Mesenchymal stem cell (in vitro differentiated cells and primary cell): ENCODE data around the gene IL2. TPM values are rescaled to one million over a fixed set of nuclear protein-coding genes. Genes with fewer than 3 reads are reported as not detected.

Experiments
- DNase-seq: peaks from one replicate; pipeline ENCODE4 v3.0.0-alpha.2; 2013
- H2AFZ ChIP-seq: one replicate; pipeline ENCODE4 v1.6.1; 2013; ENCODE audit warnings: low read depth, mild to moderate bottlenecking, control low read depth, inconsistent platforms, low read length, moderate library complexity
- H2AK5ac ChIP-seq: 2 replicates; pipeline ENCODE4 v1.6.1; 2013; ENCODE audit warnings: low read length, moderate library complexity, mild to moderate bottlenecking, inconsistent platforms; ENCODE audit not compliant: severe bottlenecking
- H2BK120ac ChIP-seq: one replicate; pipeline ENCODE4 v1.6.1; 2013; ENCODE audit warnings: low read depth, mild to moderate bottlenecking, inconsistent platforms, low read length, moderate library complexity
- H2BK12ac ChIP-seq, 2 experiments: one replicate each; pipeline ENCODE4 v1.6.1; 2013; ENCODE audit warnings: inconsistent platforms in 2 of 2, low read length in 2 of 2, mild to moderate bottlenecking in 2 of 2, moderate library complexity in 2 of 2, control low read depth in 1 of 2
- H2BK15ac ChIP-seq: one replicate; pipeline ENCODE4 v1.6.1; 2013; ENCODE audit warnings: mild to moderate bottlenecking, low read depth, inconsistent platforms; ENCODE audit not compliant: poor library complexity, severe bottlenecking
- H2BK5ac ChIP-seq: 2 replicates; pipeline ENCODE4 v1.6.1; 2013; ENCODE audit warnings: low read depth, mild to moderate bottlenecking, low read length, control low read depth, inconsistent platforms; ENCODE audit not compliant: poor library complexity, severe bottlenecking
- H3K14ac ChIP-seq, 2 experiments: one replicate each; pipeline ENCODE4 v1.6.1; 2013; ENCODE audit warnings: inconsistent platforms in 2 of 2, low read length in 2 of 2, control low read depth in 1 of 2, mild to moderate bottlenecking in 1 of 2, moderate library complexity in 1 of 2
- H3K18ac ChIP-seq, 2 experiments: one replicate each; pipeline ENCODE4 v1.6.1; 2013; ENCODE audit warnings: inconsistent platforms in 2 of 2, low read length in 2 of 2, control low read depth in 1 of 2, low read depth in 1 of 2, mild to moderate bottlenecking in 1 of 2
- H3K23ac ChIP-seq, 2 experiments: one replicate each; pipeline ENCODE4 v1.6.1; 2013; ENCODE audit warnings: inconsistent platforms in 2 of 2, low read length in 2 of 2, mild to moderate bottlenecking in 2 of 2, moderate library complexity in 2 of 2, control low read depth in 1 of 2
- H3K27ac ChIP-seq: 2 replicates; pipeline ENCODE4 v1.5.1; 2013; ENCODE audit warnings: mild to moderate bottlenecking, moderate library complexity, low read length, control low read depth, inconsistent platforms; ENCODE audit not compliant: poor library complexity, severe bottlenecking
- H3K27me3 ChIP-seq, 2 experiments: 2 replicates each; pipeline versions ENCODE4 v1.6.1 to v1.7.0; 2013; ENCODE audit warnings: low read length in 2 of 2, mild to moderate bottlenecking in 2 of 2, moderate library complexity in 2 of 2, control low read depth in 1 of 2, inconsistent platforms in 1 of 2; ENCODE audit not compliant: control insufficient read depth in 1 of 2, insufficient read depth in 1 of 2
- H3K36me3 ChIP-seq, 2 experiments: 2 replicates each; pipeline versions ENCODE4 v1.6.1 to v1.7.0; 2013; ENCODE audit warnings: low read length in 2 of 2, control low read depth in 1 of 2, inconsistent platforms in 1 of 2, low read depth in 1 of 2, mild to moderate bottlenecking in 1 of 2; ENCODE audit not compliant: insufficient read depth in 2 of 2, control insufficient read depth in 1 of 2
- H3K4ac ChIP-seq, 2 experiments: one replicate each; pipeline ENCODE4 v1.6.1; 2013; ENCODE audit warnings: inconsistent platforms in 2 of 2, low read length in 2 of 2, mild to moderate bottlenecking in 2 of 2, moderate library complexity in 2 of 2, control low read depth in 1 of 2, low read depth in 1 of 2
- H3K4me1 ChIP-seq: 2 replicates; pipeline ENCODE4 v1.6.1; 2013; ENCODE audit warnings: low read depth, low read length, control low read depth; ENCODE audit not compliant: control insufficient read depth, insufficient read depth
- H3K4me2 ChIP-seq: 2 replicates; pipeline ENCODE4 v1.6.1; 2013; ENCODE audit warnings: low read length, mild to moderate bottlenecking, inconsistent platforms; ENCODE audit not compliant: poor library complexity, severe bottlenecking
- H3K4me3 ChIP-seq, 2 experiments: 2 replicates each; pipeline versions ENCODE4 v1.5.1 to v1.7.0; 2013; ENCODE audit warnings: low read length in 2 of 2, mild to moderate bottlenecking in 2 of 2, control low read depth in 1 of 2, low read depth in 1 of 2; ENCODE audit not compliant: insufficient read depth in 1 of 2
- H3K79me1 ChIP-seq: replicated peaks from 2 replicates; pipeline ENCODE4 v1.6.1; 2013; ENCODE audit warnings: mild to moderate bottlenecking, control low read depth, low read length, inconsistent platforms; ENCODE audit not compliant: poor library complexity, severe bottlenecking
- H3K9ac ChIP-seq: 2 replicates; pipeline ENCODE4 v1.7.0; 2013; ENCODE audit warnings: mild to moderate bottlenecking, low read length, moderate library complexity
- H3K9me3 ChIP-seq: 2 replicates; pipeline ENCODE4 v1.7.0; 2013; ENCODE audit warnings: mild to moderate bottlenecking, low read length; ENCODE audit not compliant: control insufficient read depth
- H4K8ac ChIP-seq: one replicate; pipeline ENCODE4 v1.6.1; 2013; ENCODE audit warnings: inconsistent platforms, mild to moderate bottlenecking, low read length, moderate library complexity
- H4K91ac ChIP-seq: one replicate; pipeline ENCODE4 v1.6.1; 2013; ENCODE audit warnings: mild to moderate bottlenecking, low read length, inconsistent platforms
- WGBS: methylation state at CpG from one replicate; pipeline ENCODE4 v1.1.7; 2013; ENCODE audit warnings: mixed read lengths; 5-methylcytosine and 5-hydroxymethylcytosine counted together
- polyA plus RNA-seq, 2 experiments: library from polyadenylated mRNA; stranded (reverse); fragments of 200-250 nt; gene quantifications; one replicate each; pipeline ENCODE4 v1.2.3, GENCODE V29; 2013

IL2 gene
- polyA plus RNA-seq (2013, experiment 1 of 2): not detected
- polyA plus RNA-seq (2013, experiment 2 of 2): not detected

DNA sequence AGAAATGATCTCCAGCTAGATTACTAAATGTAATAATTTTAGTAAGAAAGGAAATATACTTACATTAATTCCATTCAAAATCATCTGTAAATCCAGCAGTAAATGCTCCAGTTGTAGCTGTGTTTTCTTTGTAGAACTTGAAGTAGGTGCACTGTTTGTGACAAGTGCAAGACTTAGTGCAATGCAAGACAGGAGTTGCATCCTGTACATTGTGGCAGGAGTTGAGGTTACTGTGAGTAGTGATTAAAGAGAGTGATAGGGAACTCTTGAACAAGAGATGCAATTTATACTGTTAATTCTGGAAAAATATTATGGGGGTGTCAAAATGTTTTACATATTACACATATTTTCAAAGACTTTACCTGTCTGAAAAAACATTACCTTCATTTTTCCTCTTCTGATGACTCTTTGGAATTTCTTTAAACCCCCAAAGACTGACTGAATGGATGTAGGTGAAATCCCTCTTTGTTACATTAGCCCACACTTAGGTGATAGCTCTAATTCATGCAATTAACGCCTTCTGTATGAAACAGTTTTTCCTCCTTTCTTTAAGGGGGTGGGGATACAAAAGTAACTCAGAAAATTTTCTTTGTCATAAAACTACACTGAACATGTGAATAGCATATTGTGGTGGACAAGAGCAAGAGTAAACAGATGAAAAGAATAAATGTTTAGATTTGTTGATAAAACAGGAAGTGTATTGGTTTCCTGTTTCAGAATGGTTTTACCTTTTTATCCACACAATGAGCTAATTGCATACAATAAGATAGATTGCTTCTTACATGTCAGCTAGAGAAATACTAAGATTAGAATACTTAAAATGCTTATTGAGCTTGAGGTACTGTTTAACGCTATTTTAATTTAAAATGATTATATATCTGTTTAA is at the start of gene IL2:
IL2 (minus strand) TSS at position 495 of the 886 bp plus-strand sequence; CDS start at position 210, 285 bp downstream.
- Histone ChIP-seq H3K23ac (no peak within 1 kb of the TSS), H2BK12ac (no peak within 1 kb of the TSS), H3K4me3 (no peak within 1 kb of the TSS), H2AFZ (no peak within 1 kb of the TSS), H3K79me1 (no peaks in the 10 kb centered on the region), H4K91ac (no peak within 1 kb of the TSS), H3K4me2 (no peak within 1 kb of the TSS), H3K27me3 (no peaks in the 10 kb centered on the region), H3K18ac (no peak within 1 kb of the TSS), H3K4me1 (no peaks in the 10 kb centered on the region), H3K9me3 (no peaks in the 10 kb centered on the region), H3K27ac (no peak within 1 kb of the TSS), H2BK120ac (no peak within 1 kb of the TSS), H3K4ac (no peak within 1 kb of the TSS), H2BK15ac (no peak within 1 kb of the TSS), H3K9ac (no peak within 1 kb of the TSS), H4K8ac (no peak within 1 kb of the TSS), H2AK5ac (no peak within 1 kb of the TSS), H3K36me3 (no peaks in the 10 kb centered on the region), H2BK5ac (no peak within 1 kb of the TSS), H3K14ac (no peak within 1 kb of the TSS)
- no CpG with 5 or more reads among the region's 2 CpGs for WGBS
- DNase-seq: peak; percentile 12

DNA sequence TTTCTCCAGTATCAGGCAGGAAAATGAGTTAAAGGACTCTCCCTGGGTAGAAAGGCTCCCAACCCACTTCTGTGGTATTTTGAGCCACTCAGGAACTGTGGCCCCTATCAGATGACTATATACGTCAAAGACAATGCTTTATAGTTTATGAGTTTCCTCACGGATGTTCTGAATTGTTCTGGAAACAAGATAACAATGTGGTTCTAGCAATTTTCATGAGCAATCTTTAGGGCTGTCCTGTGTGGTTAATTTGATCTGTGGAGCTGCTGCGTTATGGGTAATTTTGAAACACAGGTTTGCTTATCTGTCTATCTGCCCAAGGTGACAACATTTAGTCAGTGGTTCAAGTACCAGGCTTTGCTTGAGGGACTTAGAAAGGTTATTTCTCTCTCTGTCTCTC is 46.7 kb upstream of the IL2 start:
- Histone ChIP-seq H3K4me3 (no peak overlapping the region), H2BK12ac (no peak overlapping the region), H3K27me3 (no peaks in the 10 kb centered on the region), H3K23ac (no peak overlapping the region), H2AFZ (no peak overlapping the region), H4K8ac (no peak overlapping the region), H3K27ac (no peak overlapping the region), H3K9me3 (no peaks in the 10 kb centered on the region), H2BK120ac (no peak overlapping the region), H3K36me3 (no peaks in the 10 kb centered on the region), H3K79me1 (no peaks in the 10 kb centered on the region), H3K4me1 (no peaks in the 10 kb centered on the region), H2BK15ac (no peak overlapping the region), H3K9ac (no peak overlapping the region), H3K18ac (no peak overlapping the region), H3K4ac (no peak overlapping the region), H3K4me2 (no peak overlapping the region), H3K14ac (no peak overlapping the region), H4K91ac (no peak overlapping the region), H2BK5ac (no peak overlapping the region), H2AK5ac (no peak overlapping the region)
- no peak for DNase-seq
- WGBS: 94% methylated on average over 3 of the region's 3 CpGs

DNA sequence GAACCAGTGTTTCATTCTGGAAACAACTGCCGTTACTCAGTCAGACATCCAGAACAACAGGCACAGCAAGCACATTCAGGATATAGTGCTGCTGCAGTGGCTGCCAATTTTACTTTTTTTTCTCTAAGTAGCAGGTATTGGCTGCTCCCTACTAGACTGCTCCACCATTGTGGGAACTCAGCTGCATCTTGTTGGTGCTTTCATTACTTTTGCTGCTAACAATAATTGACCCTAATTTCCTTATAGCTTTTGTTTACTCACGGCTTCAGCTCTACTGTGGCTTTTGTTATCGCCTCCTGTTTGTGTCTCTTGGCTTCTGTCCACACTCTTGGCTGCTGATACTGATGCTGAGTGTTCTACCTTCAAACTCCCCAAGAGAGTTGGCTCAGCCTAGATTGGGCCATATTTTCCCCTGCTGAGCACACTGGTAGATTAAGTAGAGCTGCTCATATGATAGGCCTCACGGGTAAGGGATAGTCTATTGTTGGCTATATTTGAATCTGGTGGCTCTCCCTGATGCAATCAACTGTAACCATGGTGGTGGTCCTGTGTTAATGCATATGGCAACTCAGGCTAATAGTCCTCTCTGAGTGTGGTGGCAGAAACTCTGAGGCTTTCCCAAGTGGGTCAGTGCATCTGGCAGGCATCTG is 44.5 kb upstream of the IL2 start:
- Histone ChIP-seq H4K91ac (no peak overlapping the region), H3K4me2 (no peak overlapping the region), H2BK15ac (no peak overlapping the region), H2BK5ac (no peak overlapping the region), H3K4me3 (no peak overlapping the region), H2BK12ac (no peak overlapping the region), H2AFZ (no peak overlapping the region), H2BK120ac (no peak overlapping the region), H3K23ac (no peak overlapping the region), H3K14ac (no peak overlapping the region), H2AK5ac (no peak overlapping the region), H4K8ac (no peak overlapping the region), H3K27me3 (no peaks in the 10 kb centered on the region), H3K18ac (no peak overlapping the region), H3K4me1 (no peaks in the 10 kb centered on the region), H3K9ac (no peak overlapping the region), H3K79me1 (no peaks in the 10 kb centered on the region), H3K27ac (no peak overlapping the region), H3K9me3 (no peaks in the 10 kb centered on the region), H3K36me3 (no peaks in the 10 kb centered on the region), H3K4ac (no peak overlapping the region)
- no peak for DNase-seq
- WGBS: 92% methylated on average over 4 of the region's 4 CpGs

DNA sequence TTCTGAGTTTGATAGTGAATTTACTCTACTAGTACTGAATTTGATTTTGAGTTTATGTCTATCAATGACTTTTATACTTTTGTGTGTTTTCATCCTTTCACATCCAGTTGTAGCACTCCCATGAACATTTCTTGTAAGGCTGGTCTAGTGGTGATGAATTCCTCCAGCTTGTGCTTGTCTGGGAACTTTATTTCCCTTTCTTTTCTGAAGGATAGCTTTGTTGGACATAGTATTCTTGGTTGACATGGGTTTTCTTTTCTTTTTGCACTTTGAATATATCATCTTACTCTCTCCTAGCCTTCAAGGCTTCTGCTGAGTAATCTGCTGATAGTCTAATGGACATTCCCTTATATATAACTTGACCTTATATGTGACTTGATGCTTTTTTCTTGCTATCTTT is 32.5 kb upstream of the IL2 start:
- H3K4me3 ChIP-seq: no peak overlapping the region
- H2BK12ac ChIP-seq: no peak overlapping the region
- H3K23ac ChIP-seq: no peak overlapping the region
- no peak overlapping the region for H3K4me2 ChIP-seq
- no peak for DNase-seq
- no peaks in the 10 kb centered on the region for H3K4me1 ChIP-seq
- H3K27me3 ChIP-seq: no peaks in the 10 kb centered on the region
- no peak overlapping the region for H4K8ac ChIP-seq
- H3K9ac ChIP-seq: no peak overlapping the region
- no peak overlapping the region for H2BK5ac ChIP-seq
- H3K27ac ChIP-seq: no peak overlapping the region
- no peak overlapping the region for H2AK5ac ChIP-seq
- no peak overlapping the region for H2BK120ac ChIP-seq
- H4K91ac ChIP-seq: no peak overlapping the region
- no peak overlapping the region for H3K4ac ChIP-seq
- H3K14ac ChIP-seq: no peak overlapping the region
- H3K18ac ChIP-seq: no peak overlapping the region
- H2BK15ac ChIP-seq: no peak overlapping the region
- no peaks in the 10 kb centered on the region for H3K36me3 ChIP-seq
- no peak overlapping the region for H2AFZ ChIP-seq
- H3K9me3 ChIP-seq: peaks cover 40% of the 10 kb centered on the region
- H3K79me1 ChIP-seq: no peaks in the 10 kb centered on the region
